PC-9 (cell line): ENCODE data around the gene L3MBTL1.

Experiments used
- EZH2 ChIP-seq: fragments of 200-600 bp; sonication (generic); IDR thresholded peaks from 2 replicates; pipeline ENCODE4 v1.8.0; 2017; ENCODE audit warnings: antibody characterized with exemption, low read depth
- TF ChIP-seq, protein P1 (sequence below): fragments of 200-600 bp; sonication (generic); conservative IDR thresholded peaks from 2 replicates; pipeline ENCODE4 v1.6.1; 2017; ENCODE audit warnings: mixed run types, antibody characterized with exemption, mild to moderate bottlenecking, moderate library complexity

DNA sequence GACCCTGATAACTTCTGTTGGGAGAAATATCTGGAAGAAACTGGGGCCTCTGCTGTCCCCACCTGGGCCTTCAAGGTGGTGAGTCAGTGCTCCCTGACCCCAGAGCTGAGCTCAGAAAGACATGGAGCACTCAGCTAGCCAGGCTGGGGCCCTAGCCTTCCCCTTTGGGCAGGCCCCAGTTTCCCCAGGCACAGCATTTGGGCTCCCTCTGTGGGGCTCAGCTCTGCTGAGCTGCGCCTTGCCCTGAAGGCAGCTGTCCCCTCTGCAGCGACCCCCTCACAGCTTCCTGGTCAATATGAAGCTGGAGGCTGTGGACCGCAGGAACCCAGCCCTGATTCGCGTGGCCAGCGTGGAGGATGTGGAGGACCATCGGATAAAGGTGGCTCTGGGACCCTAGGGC, 26.5 kb downstream of the L3MBTL1 start:
- TF ChIP-seq EZH2 = no peak
- TF ChIP-seq, protein P1, sequence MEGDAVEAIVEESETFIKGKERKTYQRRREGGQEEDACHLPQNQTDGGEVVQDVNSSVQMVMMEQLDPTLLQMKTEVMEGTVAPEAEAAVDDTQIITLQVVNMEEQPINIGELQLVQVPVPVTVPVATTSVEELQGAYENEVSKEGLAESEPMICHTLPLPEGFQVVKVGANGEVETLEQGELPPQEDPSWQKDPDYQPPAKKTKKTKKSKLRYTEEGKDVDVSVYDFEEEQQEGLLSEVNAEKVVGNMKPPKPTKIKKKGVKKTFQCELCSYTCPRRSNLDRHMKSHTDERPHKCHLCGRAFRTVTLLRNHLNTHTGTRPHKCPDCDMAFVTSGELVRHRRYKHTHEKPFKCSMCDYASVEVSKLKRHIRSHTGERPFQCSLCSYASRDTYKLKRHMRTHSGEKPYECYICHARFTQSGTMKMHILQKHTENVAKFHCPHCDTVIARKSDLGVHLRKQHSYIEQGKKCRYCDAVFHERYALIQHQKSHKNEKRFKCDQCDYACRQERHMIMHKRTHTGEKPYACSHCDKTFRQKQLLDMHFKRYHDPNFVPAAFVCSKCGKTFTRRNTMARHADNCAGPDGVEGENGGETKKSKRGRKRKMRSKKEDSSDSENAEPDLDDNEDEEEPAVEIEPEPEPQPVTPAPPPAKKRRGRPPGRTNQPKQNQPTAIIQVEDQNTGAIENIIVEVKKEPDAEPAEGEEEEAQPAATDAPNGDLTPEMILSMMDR = no peak
